GM20000 (cell line): ENCODE results near the gene NCMAP.

Experiments
- DNase-seq: peaks from one replicate; pipeline ENCODE4 v3.0.0; 2012; ENCODE audit warnings: low spot score
- TF ChIP-seq, protein P1 (sequence below): IDR thresholded peaks from 2 replicates; pipeline ENCODE4 v1.5.1; 2012; ENCODE audit warnings: mild to moderate bottlenecking, control low read depth; ENCODE audit errors: extremely low read depth, missing control alignments

NCMAP gene

GRCh38 chr1:24535021-24535424 is 20.9 kb upstream of the NCMAP start:
- DNase-seq = peak; percentile 63
- TF ChIP-seq, protein P1, sequence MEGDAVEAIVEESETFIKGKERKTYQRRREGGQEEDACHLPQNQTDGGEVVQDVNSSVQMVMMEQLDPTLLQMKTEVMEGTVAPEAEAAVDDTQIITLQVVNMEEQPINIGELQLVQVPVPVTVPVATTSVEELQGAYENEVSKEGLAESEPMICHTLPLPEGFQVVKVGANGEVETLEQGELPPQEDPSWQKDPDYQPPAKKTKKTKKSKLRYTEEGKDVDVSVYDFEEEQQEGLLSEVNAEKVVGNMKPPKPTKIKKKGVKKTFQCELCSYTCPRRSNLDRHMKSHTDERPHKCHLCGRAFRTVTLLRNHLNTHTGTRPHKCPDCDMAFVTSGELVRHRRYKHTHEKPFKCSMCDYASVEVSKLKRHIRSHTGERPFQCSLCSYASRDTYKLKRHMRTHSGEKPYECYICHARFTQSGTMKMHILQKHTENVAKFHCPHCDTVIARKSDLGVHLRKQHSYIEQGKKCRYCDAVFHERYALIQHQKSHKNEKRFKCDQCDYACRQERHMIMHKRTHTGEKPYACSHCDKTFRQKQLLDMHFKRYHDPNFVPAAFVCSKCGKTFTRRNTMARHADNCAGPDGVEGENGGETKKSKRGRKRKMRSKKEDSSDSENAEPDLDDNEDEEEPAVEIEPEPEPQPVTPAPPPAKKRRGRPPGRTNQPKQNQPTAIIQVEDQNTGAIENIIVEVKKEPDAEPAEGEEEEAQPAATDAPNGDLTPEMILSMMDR = no peak

- no peak for DNase-seq
- TF ChIP-seq, protein P1 = no peak
These were observed 20.1 kb upstream of the NCMAP start for GRCh38 chr1:24535778-24536177.

- DNase-seq = peak; percentile 54
These were observed 19.5 kb upstream of the NCMAP start for GRCh38 chr1:24536391-24536840.

DNA sequence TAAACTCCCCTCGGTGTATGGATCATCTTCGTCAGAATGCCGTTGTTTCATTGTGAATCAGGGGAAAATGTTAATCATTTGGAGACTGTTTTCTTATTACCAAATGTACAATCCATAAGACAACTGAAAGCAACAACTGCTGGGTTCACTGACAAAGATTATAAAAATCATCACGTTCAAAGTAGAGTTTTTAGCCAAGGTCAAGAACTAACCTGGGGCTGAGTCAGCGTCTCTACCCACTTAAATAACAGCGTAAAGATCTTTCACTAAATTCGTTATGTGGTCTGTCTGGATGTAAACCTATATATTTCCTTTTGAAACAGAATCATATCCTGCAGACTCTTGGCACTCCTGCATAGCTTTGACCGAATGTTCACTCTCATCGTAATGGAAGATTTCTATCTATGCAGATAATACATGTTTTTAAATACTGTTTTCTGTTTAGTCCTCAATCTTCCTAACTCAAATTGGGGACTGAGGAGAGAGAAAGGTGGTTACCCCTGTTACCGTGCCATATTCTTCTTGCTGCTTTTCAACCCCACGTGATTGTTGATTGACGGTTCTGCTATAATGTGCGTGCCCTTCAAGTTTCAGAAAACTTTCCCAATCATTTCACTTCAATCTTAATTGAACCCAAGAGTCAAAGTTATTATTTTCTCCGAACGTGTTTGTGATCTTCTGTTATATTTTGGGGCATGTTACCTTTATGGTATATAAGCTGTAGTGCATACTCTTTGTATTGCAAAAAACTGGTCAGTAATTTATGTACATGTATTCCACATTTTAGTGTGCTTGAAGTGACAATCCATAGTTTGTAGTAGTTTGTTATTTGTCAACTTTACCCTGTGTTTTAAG is 15.6 kb upstream of the NCMAP start:
- no peak for DNase-seq

More at GRCh38 chr1:24536391-24536840, 19.5 kb upstream of the NCMAP start:
- TF ChIP-seq, protein P1 = no peak

DNA sequence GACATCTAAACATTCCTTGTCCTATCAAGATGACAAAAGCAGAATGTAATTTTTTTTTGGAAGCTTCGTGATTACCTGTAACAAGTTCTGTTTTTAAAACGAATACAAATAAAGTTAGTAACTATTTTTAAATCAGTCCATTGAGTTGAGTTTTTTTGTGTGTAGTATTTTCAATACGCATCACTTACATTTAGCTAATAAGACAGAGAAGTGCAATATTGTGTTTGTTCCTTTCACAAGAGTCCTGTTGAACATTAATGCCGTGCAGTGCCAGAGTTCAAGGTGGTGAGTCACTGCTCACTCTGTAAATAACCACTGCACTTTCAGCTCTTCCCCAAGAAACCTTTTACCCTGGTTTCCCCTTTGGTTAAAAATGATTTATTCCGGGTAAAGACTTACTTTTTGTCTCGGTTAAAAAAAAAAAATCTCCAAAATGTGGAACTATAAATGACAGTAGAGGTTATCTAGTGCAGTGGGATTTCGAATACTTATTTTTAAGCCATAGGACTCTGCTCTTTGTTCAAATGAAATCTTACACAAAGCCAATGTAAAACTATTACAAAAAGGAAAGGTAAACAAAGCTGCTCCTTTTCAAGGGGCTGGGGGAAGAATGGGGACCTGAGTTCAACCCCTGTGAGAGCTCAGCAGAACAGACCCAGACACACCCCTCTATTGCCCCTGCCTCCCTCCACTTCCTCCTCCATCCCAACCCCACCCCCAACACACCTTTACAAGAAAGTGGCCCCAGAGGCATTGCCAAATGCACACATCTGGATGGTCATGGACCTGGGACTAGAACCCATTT is 14.8 kb upstream of the NCMAP start:
- TF ChIP-seq, protein P1 = no peak

More for the DNA sequence above, 15.6 kb upstream of the NCMAP start:
- TF ChIP-seq, protein P1 = no peak

DNA sequence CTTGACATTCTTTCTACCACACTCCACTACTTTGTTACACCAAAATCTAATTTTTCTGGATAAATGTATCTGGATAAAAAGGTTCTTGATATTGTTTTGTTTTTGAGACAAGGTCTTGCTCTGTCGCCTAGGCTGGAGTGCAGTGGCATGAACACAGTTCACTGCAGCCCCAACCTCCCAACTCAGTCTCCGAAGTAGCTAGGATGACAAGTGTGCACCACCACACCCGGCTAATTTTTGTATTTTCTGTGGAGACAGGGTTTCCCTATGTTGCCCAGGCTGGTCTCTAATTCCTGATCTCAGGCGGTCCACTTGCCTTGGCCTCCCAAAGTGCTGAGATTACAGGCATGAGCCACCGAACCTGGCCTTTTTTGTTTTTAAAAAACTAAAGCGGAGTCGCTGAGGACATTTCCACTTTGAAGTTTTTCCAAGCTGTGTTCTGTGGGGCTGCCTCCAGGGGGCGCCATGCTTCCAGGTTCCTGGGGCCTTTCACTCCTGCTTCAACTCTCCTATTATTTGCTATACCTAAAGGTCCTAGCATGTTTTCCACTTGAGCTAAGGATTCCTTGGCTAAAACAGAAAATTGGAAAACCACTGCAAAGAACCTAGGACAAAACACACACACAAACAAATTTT is 14.1 kb upstream of the NCMAP start:
- TF ChIP-seq, protein P1 = peak; percentile 28
- no peak for DNase-seq

More for the DNA sequence above, 14.8 kb upstream of the NCMAP start:
- DNase-seq = no peak

- TF ChIP-seq, protein P1 = no peak
- no peak for DNase-seq
These were observed 11.6 kb upstream of the NCMAP start for GRCh38 chr1:24544239-24544638.
